IMR-90 (cell line): Measurements from ENCODE around the gene MAML3. TPM values are rescaled to one million over a fixed set of nuclear protein-coding genes. Genes with fewer than 3 reads are reported as not detected.

ENCODE experiments used
- ATAC-seq: fragments of 200-7000 bp; cut with Tn5 transposase; 2 replicates; pipeline ENCODE4 v1.9.1; 2020; ENCODE audit warnings: low read depth, mild to moderate bottlenecking, moderate library complexity
- BruUV-seq: library from RNA; stranded (reverse); fragments of 400-500 nt; replicated peaks from 2 replicates; lab custom pipeline; 2021; lab: Mats Ljungman, UMichigan
- CTCF ChIA-PET: fragments of 300-600 bp; formaldehyde crosslinking; extraction: SDS; loops from one replicate; lab custom pipeline; 2021; ENCODE audit warnings: antibody characterized with exemption; lab: Yijun Ruan, JAX
- POLR2A ChIA-PET: fragments of 300-600 bp; sonication (Branson Sonifier 250); formaldehyde crosslinking; loops from one replicate; lab custom pipeline; 2022; ENCODE audit warnings: antibody characterized with exemption; ENCODE audit not compliant: unreplicated experiment; lab: Charles Lee
- DNase-seq: peaks from one replicate; pipeline ENCODE4 v3.0.0; 2013
- H2AFZ ChIP-seq: replicated peaks from 2 replicates; pipeline ENCODE3; 2013; ENCODE audit warnings: low read length, mild to moderate bottlenecking; ENCODE audit not compliant: poor library complexity
- H2AK5ac ChIP-seq: 2 replicates; pipeline ENCODE4 v1.6.1; 2013; ENCODE audit warnings: low read depth, low read length, inconsistent platforms
- H2AK9ac ChIP-seq: replicated peaks from 2 replicates; pipeline ENCODE3; 2013; ENCODE audit warnings: mild to moderate bottlenecking, low read depth, low read length, moderate library complexity; ENCODE audit not compliant: poor library complexity
- H2BK120ac ChIP-seq: 2 replicates; pipeline ENCODE4 v1.6.1; 2013; ENCODE audit warnings: low read depth, low read length, inconsistent platforms
- H2BK15ac ChIP-seq: 3 replicates; pipeline ENCODE4 v1.6.1; 2013; ENCODE audit warnings: low read depth, low read length, inconsistent platforms
- H2BK20ac ChIP-seq: 2 replicates; pipeline ENCODE4 v1.6.1; 2013; ENCODE audit warnings: low read depth, mild to moderate bottlenecking, inconsistent platforms, low read length, moderate library complexity
- H2BK5ac ChIP-seq: 2 replicates; pipeline ENCODE4 v1.6.1; 2013; ENCODE audit warnings: mild to moderate bottlenecking, low read depth, low read length, inconsistent platforms; ENCODE audit not compliant: poor library complexity, severe bottlenecking
- H3K14ac ChIP-seq: replicated peaks from 2 replicates; pipeline ENCODE4 v1.6.1; 2013; ENCODE audit warnings: low read depth, low read length, inconsistent platforms
- H3K18ac ChIP-seq: 2 replicates; pipeline ENCODE4 v1.6.1; 2013; ENCODE audit warnings: low read depth, low read length, control low read depth
- H3K23ac ChIP-seq: 2 replicates; pipeline ENCODE4 v1.6.1; 2013; ENCODE audit warnings: low read depth, low read length, inconsistent platforms
- H3K27ac ChIP-seq: 2 replicates; pipeline ENCODE4 v1.5.1; 2013; ENCODE audit warnings: mild to moderate bottlenecking, control low read depth, low read length; ENCODE audit not compliant: insufficient read depth
- H3K27me3 ChIP-seq: 2 replicates; pipeline ENCODE4 v1.6.1; 2013; ENCODE audit warnings: low read length; ENCODE audit not compliant: control insufficient read depth, insufficient read depth
- H3K36me3 ChIP-seq: 2 replicates; pipeline ENCODE4 v1.6.1; 2013; ENCODE audit warnings: low read length, mixed read lengths; ENCODE audit not compliant: control insufficient read depth, insufficient read depth
- H3K4ac ChIP-seq: 2 replicates; pipeline ENCODE4 v1.6.1; 2013; ENCODE audit warnings: low read depth, low read length, inconsistent platforms
- H3K4me1 ChIP-seq: 2 replicates; pipeline ENCODE4 v1.6.1; 2013; ENCODE audit warnings: low read length, mixed read lengths; ENCODE audit not compliant: control insufficient read depth, insufficient read depth
- H3K4me2 ChIP-seq: 2 replicates; pipeline ENCODE4 v1.6.1; 2013; ENCODE audit warnings: low read depth, mild to moderate bottlenecking, control low read depth, low read length, moderate library complexity
- H3K4me3 ChIP-seq: 2 replicates; pipeline ENCODE4 v1.5.1; 2013; ENCODE audit warnings: low read depth, mild to moderate bottlenecking, control low read depth, low read length, moderate library complexity; ENCODE audit not compliant: insufficient read depth
- H3K56ac ChIP-seq: 2 replicates; pipeline ENCODE4 v1.6.1; 2013; ENCODE audit warnings: low read length, inconsistent platforms; ENCODE audit not compliant: insufficient read depth; ENCODE audit errors: extremely low read depth
- H3K79me1 ChIP-seq, 2 experiments: 2 replicates each; pipeline ENCODE4 v1.6.1; 2013; ENCODE audit warnings: low read length in 2 of 2, inconsistent platforms in 1 of 2, low read depth in 1 of 2
- H3K9ac ChIP-seq: 2 replicates; pipeline ENCODE4 v1.6.1; 2013; ENCODE audit warnings: low read depth, low read length, control low read depth
- H3K9me1 ChIP-seq: 2 replicates; pipeline ENCODE4 v1.6.1; 2013; ENCODE audit warnings: low read length, inconsistent platforms; ENCODE audit not compliant: insufficient read depth
- H3K9me3 ChIP-seq: 2 replicates; pipeline ENCODE4 v1.6.1; 2013; ENCODE audit warnings: low read length; ENCODE audit not compliant: control insufficient read depth, insufficient read depth
- H4K20me1 ChIP-seq: 2 replicates; pipeline ENCODE4 v1.6.1; 2013; ENCODE audit warnings: low read length, inconsistent platforms; ENCODE audit not compliant: insufficient read depth
- H4K5ac ChIP-seq: 2 replicates; pipeline ENCODE4 v1.6.1; 2013; ENCODE audit warnings: mild to moderate bottlenecking, low read depth, low read length, control low read depth
- H4K8ac ChIP-seq, 2 experiments: 2 replicates each; pipeline ENCODE4 v1.6.1; 2013; ENCODE audit warnings: low read depth in 2 of 2, low read length in 2 of 2, control low read depth in 1 of 2, inconsistent platforms in 1 of 2
- H4K91ac ChIP-seq: 2 replicates; pipeline ENCODE4 v1.6.1; 2013; ENCODE audit warnings: low read depth, low read length, inconsistent platforms; ENCODE audit not compliant: insufficient read depth
- BHLHE40 ChIP-seq: fragments of 150-350 bp; IDR thresholded peaks from 2 replicates; pipeline ENCODE4 v1.6.1; 2016; ENCODE audit warnings: mild to moderate bottlenecking, low read depth, low read length
- CEBPB ChIP-seq: IDR thresholded peaks from 2 replicates; pipeline ENCODE4 v1.6.1; 2012; ENCODE audit warnings: low read depth, low read length, improper control_type of control experiment
- FOS ChIP-seq: fragments of 150-350 bp; IDR thresholded peaks from 2 replicates; pipeline ENCODE4 v1.6.1; 2016; ENCODE audit warnings: low read depth, low read length
- MXI1 ChIP-seq: IDR thresholded peaks from 2 replicates; pipeline ENCODE4 v1.6.1; 2012; ENCODE audit warnings: low read depth, mild to moderate bottlenecking, low read length, moderate library complexity, borderline replicate concordance
- WGBS, 2 experiments: methylation state at CpG; one replicate each; pipeline versions ENCODE4 v1.1.5 to v1.1.7; 2013; ENCODE audit warnings: missing lambda C conversion rate in 2 of 2; ENCODE audit not compliant: insufficient read length in 1 of 2; ENCODE audit errors: extremely low coverage in 2 of 2; 5-methylcytosine and 5-hydroxymethylcytosine counted together
- dilution Hi-C: fragments of 300-500 bp; cut with HindIII; formaldehyde crosslinking; loops from one replicate; pipeline ENCODE4 v1.14.3; 2018; ENCODE audit warnings: low sequenced_read_pairs; ENCODE audit not compliant: unreplicated experiment
- in situ Hi-C: fragments of 300-500 bp; cut with MboI; formaldehyde crosslinking; loops from 3 replicates; pipeline ENCODE4 v1.14.3; 2019; ENCODE audit warnings: low sequenced_read_pairs, inconsistent platforms, mixed read lengths
- intact Hi-C: fragments of 100-400 bp; cut with micrococcal nuclease; formaldehyde crosslinking; loops from 2 replicates; pipeline ENCODE4 v1.10.0; 2022
- polyA plus RNA-seq, 3 experiments: library from polyadenylated mRNA; depleted of rRNA; stranded (reverse); fragments of >200 nt; gene quantifications; 2 replicates each; pipeline ENCODE4 v1.2.3, GENCODE V29; 2012; ENCODE audit warnings: low replicate concordance in 1 of 3
- total RNA-seq: library from RNA; depleted of rRNA; stranded (reverse); fragments of >200 nt; gene quantifications from 2 replicates; pipeline ENCODE4 v1.2.3, GENCODE V29; 2012

The MAML3 gene
- total and polyA plus RNA-seq, 2 of the 4 experiments (the other 2 are of a cell fraction) = 0.90 to 1.7 TPM

GRCh38 chr4:140116442-140117104, 37.4 kb downstream of the MAML3 start:
- no peaks in the 10 kb centered on the region for H3K27me3 ChIP-seq
- BruUV-seq = no TSS peak
- dilution Hi-C loops = no loop called here

More at GRCh38 chr4:140116442-140117104, 37.4 kb downstream of the MAML3 start:
- Histone ChIP-seq H3K9ac (no peak overlapping the region), H3K4me2 (peak overlapping the region; percentile 20; the same call in 1 of the 2 replicates), H2BK120ac (peak overlapping the region; percentile 72), H3K14ac (peak overlapping the region; percentile 61), H3K4me1 (peaks cover 10% of the 10 kb centered on the region), H3K27ac (no peak overlapping the region), H4K8ac (peak overlapping the region; percentile 17 to 41; a peak in 3 of 4 replicates), H3K79me1 (peaks cover 13 to 15% of the 10 kb centered on the region in 2 experiments), H2AK5ac (no peak overlapping the region; the same call in 1 of the 2 replicates), H3K9me3 (no peaks in the 10 kb centered on the region), H2BK15ac (peak overlapping the region; percentile 3; the same call in 2 of the 3 replicates), H3K56ac (no peak overlapping the region), H2BK5ac (peak overlapping the region; percentile 47), H3K23ac (peak overlapping the region; percentile 40; the same call in 1 of the 2 replicates), H4K20me1 (no peaks in the 10 kb centered on the region), H2AFZ (peak overlapping the region; percentile 15), H4K91ac (peak overlapping the region; percentile 33; the same call in 1 of the 2 replicates), H2AK9ac (no peak overlapping the region), H3K4me3 (no peak overlapping the region), H3K4ac (peak overlapping the region; percentile 59), H3K36me3 (no peaks in the 10 kb centered on the region), H3K9me1 (peaks cover 4% of the 10 kb centered on the region), H4K5ac (peak overlapping the region; percentile 42), H2BK20ac (peak overlapping the region; percentile 66), H3K18ac (peak overlapping the region; percentile 51; the same call in 1 of the 2 replicates)
- 40% methylated on average over 1 of the region's 4 CpGs; no CpG with 5 or more reads in 1 of the 2 experiments for WGBS, 2 experiments
- in situ Hi-C loops = no loop called here
- ChIA-PET POLR2A (no interaction called here), CTCF (interaction anchor here (0.9 kb wide), 1 partner anchor 64 kb away, joined by 3 read pairs; no protein-coding TSS in a partner anchor)
- TF ChIP-seq CEBPB = no peak
- TF ChIP-seq MXI1 = no peak
- peak; percentile 8; the same call in 1 of the 2 replicates for TF ChIP-seq FOS
- TF ChIP-seq BHLHE40 = no peak
- peak; percentile 64; the same call in 1 of the 2 replicates for ATAC-seq
- intact Hi-C loops = no loop called here
- DNase-seq = peak; percentile 54
